AG09319 (cell line): ENCODE data around the gene ASPHD1.
"Not testable (repeated sequence)": the region's sequence is repeated elsewhere in the genome, so short reads cannot be mapped to it uniquely, and the experiment has no call there.

Experiments
- DNase-seq: peaks from one replicate; pipeline ENCODE4 v3.0.0-alpha.2; 2010; ENCODE audit warnings: low read depth; ENCODE audit errors: extremely low read depth
- TF ChIP-seq, protein P1 (sequence below): IDR thresholded peaks from 2 replicates; pipeline ENCODE4 v1.5.1; 2011; ENCODE audit warnings: low read depth, mild to moderate bottlenecking, inconsistent platforms, low read length, moderate library complexity

The ASPHD1 gene

DNA sequence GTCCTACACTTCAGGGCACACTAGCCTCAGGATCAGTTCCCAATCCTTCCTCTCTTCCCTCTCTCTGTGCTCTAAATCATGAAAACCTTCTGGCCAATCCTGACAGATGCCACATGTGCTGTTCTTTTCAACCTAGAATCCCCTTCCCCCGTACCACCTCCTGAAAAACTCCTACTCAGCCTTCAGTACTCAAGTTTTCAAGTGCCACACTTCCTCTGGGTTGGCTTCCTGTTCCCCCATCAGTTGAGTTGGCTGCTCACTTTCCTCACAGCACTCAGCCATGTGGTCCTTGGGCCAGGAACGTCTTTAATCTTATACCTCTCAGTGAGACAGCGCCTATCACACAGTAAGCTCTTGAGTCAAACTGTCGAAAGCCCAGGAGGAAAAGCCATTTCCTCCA is 3.3 kb downstream of the ASPHD1 start:
- DNase-seq, result no peak
- TF ChIP-seq, protein P1, sequence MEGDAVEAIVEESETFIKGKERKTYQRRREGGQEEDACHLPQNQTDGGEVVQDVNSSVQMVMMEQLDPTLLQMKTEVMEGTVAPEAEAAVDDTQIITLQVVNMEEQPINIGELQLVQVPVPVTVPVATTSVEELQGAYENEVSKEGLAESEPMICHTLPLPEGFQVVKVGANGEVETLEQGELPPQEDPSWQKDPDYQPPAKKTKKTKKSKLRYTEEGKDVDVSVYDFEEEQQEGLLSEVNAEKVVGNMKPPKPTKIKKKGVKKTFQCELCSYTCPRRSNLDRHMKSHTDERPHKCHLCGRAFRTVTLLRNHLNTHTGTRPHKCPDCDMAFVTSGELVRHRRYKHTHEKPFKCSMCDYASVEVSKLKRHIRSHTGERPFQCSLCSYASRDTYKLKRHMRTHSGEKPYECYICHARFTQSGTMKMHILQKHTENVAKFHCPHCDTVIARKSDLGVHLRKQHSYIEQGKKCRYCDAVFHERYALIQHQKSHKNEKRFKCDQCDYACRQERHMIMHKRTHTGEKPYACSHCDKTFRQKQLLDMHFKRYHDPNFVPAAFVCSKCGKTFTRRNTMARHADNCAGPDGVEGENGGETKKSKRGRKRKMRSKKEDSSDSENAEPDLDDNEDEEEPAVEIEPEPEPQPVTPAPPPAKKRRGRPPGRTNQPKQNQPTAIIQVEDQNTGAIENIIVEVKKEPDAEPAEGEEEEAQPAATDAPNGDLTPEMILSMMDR, result no peak

DNA sequence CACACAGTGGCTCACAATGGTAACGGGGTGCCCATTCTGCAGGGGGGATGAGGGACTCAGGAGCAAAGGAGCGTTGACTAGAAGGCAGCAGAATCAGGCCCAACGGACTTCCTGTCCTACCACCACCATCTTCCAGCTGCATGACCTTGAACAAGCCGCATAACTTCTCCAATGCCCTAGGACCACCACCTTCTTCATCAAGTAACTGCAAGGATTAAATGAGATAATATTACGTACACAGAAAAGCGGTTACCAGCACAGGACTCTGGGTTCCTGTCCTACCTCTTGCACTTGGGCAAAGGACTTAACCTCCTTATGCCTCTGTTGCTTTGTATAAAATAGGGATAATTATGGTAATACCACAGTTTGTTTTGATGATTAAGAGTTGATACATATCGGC is 4.7 kb downstream of the ASPHD1 start:
- TF ChIP-seq, protein P1, result no peak
- DNase-seq, result no peak

DNA sequence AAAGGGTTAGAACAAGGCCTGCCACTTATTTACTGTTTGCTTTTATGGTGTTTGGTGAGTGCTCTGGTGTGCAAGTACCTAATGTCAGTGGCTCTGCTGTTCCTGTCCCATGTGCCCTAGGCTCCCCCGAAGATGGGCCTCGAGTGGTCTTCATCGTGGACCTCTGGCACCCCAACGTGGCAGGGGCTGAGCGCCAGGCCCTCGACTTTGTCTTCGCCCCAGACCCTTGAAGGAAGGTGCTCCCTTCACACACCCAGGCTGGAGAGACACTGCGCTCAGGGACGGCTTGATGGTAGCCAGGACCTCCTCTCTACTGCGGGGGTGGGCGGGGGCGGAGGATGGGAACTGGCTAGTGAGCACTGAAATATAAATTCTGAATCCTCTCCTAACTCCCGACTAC is 5.4 kb downstream of the ASPHD1 start:
- no peak for DNase-seq
- TF ChIP-seq, protein P1, result no peak

DNA sequence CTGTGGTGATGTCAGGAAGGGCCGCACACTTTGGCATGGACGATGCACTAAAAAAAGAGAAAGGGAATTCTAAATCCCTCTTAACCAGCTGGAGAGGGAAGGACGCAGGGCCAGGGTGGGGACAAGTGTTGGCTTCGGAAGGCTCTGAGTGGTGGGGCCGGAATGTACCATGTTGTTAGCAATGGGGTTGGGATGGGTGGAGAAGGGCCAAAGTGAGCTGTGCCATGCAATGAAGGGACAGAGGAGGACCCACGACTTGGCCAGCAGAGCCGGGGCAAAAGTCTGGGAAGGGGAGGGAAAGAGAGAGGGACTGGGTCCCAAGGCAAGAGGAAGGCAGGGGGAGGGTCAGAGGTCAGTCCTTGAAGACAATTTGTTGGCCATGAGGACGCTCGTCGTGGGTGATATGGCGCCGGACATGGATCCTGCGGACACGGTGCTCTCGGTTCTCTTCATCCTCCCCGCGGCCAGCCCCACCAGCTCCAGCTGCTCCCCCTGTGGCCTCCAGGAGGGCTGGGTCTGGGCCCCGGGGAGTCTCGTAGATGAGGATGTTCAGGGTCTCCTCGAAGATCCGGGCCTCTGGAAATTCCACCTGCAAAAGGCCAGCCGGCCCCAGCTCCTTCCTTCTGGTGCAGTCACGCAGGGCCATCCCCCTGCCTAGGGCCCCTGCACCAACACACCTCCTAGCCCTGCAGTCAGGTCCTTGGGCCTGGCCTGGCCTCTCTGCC is 6.4 kb downstream of the ASPHD1 start:
- TF ChIP-seq, protein P1, result no peak

DNA sequence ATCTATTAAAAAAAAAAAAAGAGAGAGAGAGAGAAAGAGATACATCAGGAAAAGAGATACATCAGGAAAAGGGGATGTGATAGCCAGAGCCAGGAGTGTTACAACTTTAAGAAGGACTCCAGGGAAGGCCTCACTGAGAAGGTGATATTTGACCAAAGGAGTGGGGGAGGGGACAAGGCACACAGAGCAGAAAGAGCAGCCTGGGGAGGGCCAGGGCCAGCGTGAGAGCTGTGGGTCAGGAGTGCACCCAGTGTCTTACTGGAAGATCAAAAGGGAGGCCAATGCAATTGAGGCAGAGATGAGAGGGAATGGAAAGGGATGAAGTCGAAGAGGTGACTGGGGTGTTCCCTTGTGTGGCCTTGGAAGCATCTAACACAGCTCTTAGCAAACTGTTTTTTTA is 7.7 kb downstream of the ASPHD1 start:
- no peak for DNase-seq
- TF ChIP-seq, protein P1, result no peak

More for the DNA sequence above, 6.4 kb downstream of the ASPHD1 start:
- no peak for DNase-seq

DNA sequence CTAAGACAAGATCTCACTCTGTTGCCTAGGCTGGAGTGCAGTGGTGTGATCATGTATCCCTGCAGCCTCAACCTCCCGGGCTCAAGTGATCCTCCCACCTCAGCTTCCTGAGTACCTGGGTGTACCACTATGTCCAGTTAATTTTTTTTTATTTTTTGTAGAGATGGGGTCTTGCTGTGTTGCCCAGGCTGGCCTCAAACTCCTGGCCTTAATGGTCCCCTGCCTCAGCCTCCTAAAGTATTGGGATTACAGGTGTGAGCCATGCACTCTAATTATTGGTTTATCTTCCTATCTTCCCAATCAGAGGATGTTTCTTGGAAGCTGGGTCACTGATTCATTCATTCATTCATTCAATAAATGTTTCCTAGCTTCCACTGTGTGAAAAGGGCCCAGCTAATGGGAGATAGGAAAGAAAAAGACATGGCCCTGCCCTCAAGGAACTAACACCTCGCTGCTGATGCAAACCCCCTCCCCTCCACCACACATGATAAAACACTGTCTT is 8.5 kb downstream of the ASPHD1 start:
- TF ChIP-seq, protein P1, result no peak
- no peak for DNase-seq

DNA sequence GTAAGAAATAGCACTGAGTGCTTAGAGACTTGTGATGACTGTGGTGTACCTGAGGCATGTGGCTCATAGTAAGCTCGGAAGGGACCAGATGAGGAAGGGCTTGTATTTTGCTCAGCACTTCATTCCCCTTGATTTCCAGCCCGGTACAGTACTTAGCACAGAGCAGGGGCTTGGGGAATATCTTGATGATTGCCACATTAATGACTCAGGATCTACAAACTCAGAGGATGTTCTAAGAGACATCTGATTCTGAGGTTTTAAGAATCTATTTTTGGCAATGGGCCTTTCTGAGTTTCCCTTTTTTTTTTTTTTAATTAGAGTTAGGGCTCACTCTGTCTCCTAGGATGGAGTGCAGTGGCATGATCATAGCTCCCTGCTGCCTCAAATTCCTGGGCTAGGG is 9.1 kb downstream of the ASPHD1 start:
- no peak for DNase-seq
- TF ChIP-seq, protein P1, result no peak

DNA sequence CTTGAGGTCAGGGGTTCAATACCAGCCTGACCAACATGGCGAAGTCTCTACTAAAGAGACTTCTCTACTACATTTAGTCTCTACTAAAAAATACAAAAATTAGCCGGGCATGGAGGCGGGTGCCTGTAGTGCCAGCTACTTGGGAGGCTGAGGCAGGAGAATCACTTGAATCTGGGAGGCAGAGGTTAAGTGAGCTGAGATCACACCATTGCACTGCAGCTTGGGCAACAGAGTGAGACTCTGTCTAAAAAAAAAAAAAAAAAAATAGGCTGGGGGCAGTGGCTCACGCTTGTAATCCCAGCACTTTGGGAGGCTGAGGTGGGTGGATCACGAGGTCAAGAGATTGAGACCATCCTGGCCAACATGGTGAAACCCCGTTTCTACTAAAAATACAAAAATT is 9.6 kb downstream of the ASPHD1 start:
- DNase-seq, result not testable (repeated sequence)
